GM21825 (cell line): ENCODE data around the gene ACOT13.
"Not testable (repeated sequence)": the region's sequence is repeated elsewhere in the genome, so short reads cannot be mapped to it uniquely, and the experiment has no call there.

Experiments used
- ATAC-seq: cut with Tn5 transposase; IDR thresholded peaks from one replicate; pipeline ENCODE4 v1.9.1; 2021; ENCODE audit warnings: mild to moderate bottlenecking, moderate library complexity; ENCODE audit not compliant: unreplicated experiment

The ACOT13 gene

GRCh38 chr6:24661759-24662158 is 5.1 kb upstream of the ACOT13 start:
- not testable (repeated sequence) for ATAC-seq

- ATAC-seq, result no peak
These were observed 4.6 kb upstream of the ACOT13 start for GRCh38 chr6:24662236-24662635.

GRCh38 chr6:24663189-24663588 is 3.7 kb upstream of the ACOT13 start:
- ATAC-seq, result no peak

GRCh38 chr6:24664046-24664987 is 2.6 kb upstream of the ACOT13 start:
- no peak for ATAC-seq

GRCh38 chr6:24666097-24666640 is 708 bp upstream of the ACOT13 start:
- ATAC-seq, result peak; percentile 30

GRCh38 chr6:24667378-24667803 is 514 bp downstream of the ACOT13 start:
- peak; percentile 5 for ATAC-seq

GRCh38 chr6:24668066-24668996 is 1.5 kb downstream of the ACOT13 start:
- ATAC-seq, result not testable (repeated sequence)

- no peak for ATAC-seq
These were observed 2.1 kb downstream of the ACOT13 start for GRCh38 chr6:24668997-24669361.

- not testable (repeated sequence) for ATAC-seq
These were observed 3.6 kb downstream of the ACOT13 start for GRCh38 chr6:24670492-24670891.

- ATAC-seq, result not testable (repeated sequence)
These were observed 4.2 kb downstream of the ACOT13 start for GRCh38 chr6:24671077-24671476.

GRCh38 chr6:24672620-24673182 is 5.8 kb downstream of the ACOT13 start:
- ATAC-seq, result no peak

- no peak for ATAC-seq
These were observed 6.7 kb downstream of the ACOT13 start for GRCh38 chr6:24673625-24674024.

GRCh38 chr6:24678792-24679352 is 12.0 kb downstream of the ACOT13 start:
- not testable (repeated sequence) for ATAC-seq

- ATAC-seq, result no peak
These were observed 13.7 kb downstream of the ACOT13 start for GRCh38 chr6:24680582-24680981.

GRCh38 chr6:24683297-24684296 is 16.7 kb downstream of the ACOT13 start:
- ATAC-seq, result no peak

- no peak for ATAC-seq
These were observed 19.5 kb downstream of the ACOT13 start for GRCh38 chr6:24686408-24686807.

GRCh38 chr6:24686946-24687345 is 20.1 kb downstream of the ACOT13 start:
- ATAC-seq, result no peak

- no peak for ATAC-seq
These were observed 23.1 kb downstream of the ACOT13 start for GRCh38 chr6:24689964-24690363.

GRCh38 chr6:24690593-24690992 is 23.7 kb downstream of the ACOT13 start:
- no peak for ATAC-seq
